Measurements from ENCODE around the gene MOB1A. TPM values are rescaled to one million over a fixed set of nuclear protein-coding genes. Genes with fewer than 3 reads are reported as not detected.

Gene MOB1A
- total and polyA plus RNA-seq, 10 of the 15 experiments (the other 5 are each of a cell fraction or from before 2014, with no cell fraction given), result 41.2 to 232 (median 172) TPM

DNA sequence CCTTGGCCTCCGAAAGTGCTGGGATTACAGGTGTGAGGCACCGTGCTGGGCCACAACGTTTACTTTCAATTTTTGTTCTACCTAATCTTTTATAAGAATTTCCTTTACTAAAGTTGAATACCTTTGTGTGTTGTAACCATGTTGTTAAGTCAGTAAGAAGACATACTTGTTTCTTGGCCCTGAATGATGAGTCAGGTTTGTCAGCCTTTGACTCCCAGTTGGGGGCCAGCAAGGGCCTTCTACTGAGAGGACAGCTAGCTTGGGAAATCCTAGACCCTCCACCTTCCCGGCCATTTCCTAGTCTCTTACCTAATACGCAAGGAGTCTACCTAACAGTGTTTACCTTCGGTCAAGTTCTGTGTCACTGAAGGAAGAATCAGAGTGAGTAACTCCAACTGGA, 42.4 kb upstream of the MOB1A start:
- Histone ChIP-seq H3K9ac (ENCODE audit: control insufficient read depth, insufficient read depth, low read length) (no peak overlapping the region), H3K4me1 (ENCODE audit: control insufficient read depth, insufficient read depth, low read length) (no peaks in the 10 kb centered on the region), H3K27me3 (replicated peaks in 1 of 2; ENCODE audit: control insufficient read depth in 2 of 2, insufficient read depth in 2 of 2, low read length in 1 of 2) (no peaks in the 10 kb centered on the region), H3K4me3 (no peak overlapping the region), H4K20me1 (ENCODE audit: control insufficient read depth, insufficient read depth) (no peaks in the 10 kb centered on the region), H2AFZ (ENCODE audit: control insufficient read depth, low read depth, low read length) (no peak overlapping the region), H3K9me3 (replicated peaks; ENCODE audit: control insufficient read depth, insufficient read depth, low read length) (no peaks in the 10 kb centered on the region), H3K79me2 (ENCODE audit: control insufficient read depth, insufficient read depth, low read length) (no peaks in the 10 kb centered on the region), H3K27ac (ENCODE audit: control insufficient read depth, insufficient read depth) (no peak overlapping the region), H3K4me2 (ENCODE audit: control insufficient read depth, insufficient read depth) (no peak overlapping the region), H3K36me3 (ENCODE audit: control insufficient read depth in 2 of 2, insufficient read depth in 2 of 2, low read length in 1 of 2) (peaks cover 3 to 21% of the 10 kb centered on the region in 2 experiments; a peak in 3 of 4 replicates)
- CTCF ChIA-PET, result interaction anchor here (0.8 kb wide), 1 partner anchor 11 kb away, joined by 3 read pairs; no protein-coding TSS in a partner anchor
- TF ChIP-seq SUPT20H (IDR thresholded peaks at IDR 0.05; ENCODE audit: borderline replicate concordance, control insufficient read depth, low read depth, low read length) (no peak), TCF12 (IDR thresholded peaks at IDR 0.05; ENCODE audit: low read depth, low read length) (no peak), SREBF2 (IDR thresholded peaks at IDR 0.05; ENCODE audit: low read length) (no peak), CHD1 (IDR thresholded peaks at IDR 0.05; ENCODE audit: low read depth, low read length) (no peak), BRCA1 (IDR thresholded peaks at IDR 0.05; ENCODE audit: low read depth, low read length) (no peak), TARDBP (IDR thresholded peaks at IDR 0.05; ENCODE audit: borderline replicate concordance) (no peak), NFYA (IDR thresholded peaks at IDR 0.05; ENCODE audit: borderline replicate concordance, low read depth, low read length) (no peak), POLR2AphosphoS2 (IDR thresholded peaks at IDR 0.05; ENCODE audit: low read depth, low read length) (no peak), CBX5 (IDR thresholded peaks at IDR 0.05; ENCODE audit: low read depth) (no peak)
- TF ChIP-seq, protein P1, sequence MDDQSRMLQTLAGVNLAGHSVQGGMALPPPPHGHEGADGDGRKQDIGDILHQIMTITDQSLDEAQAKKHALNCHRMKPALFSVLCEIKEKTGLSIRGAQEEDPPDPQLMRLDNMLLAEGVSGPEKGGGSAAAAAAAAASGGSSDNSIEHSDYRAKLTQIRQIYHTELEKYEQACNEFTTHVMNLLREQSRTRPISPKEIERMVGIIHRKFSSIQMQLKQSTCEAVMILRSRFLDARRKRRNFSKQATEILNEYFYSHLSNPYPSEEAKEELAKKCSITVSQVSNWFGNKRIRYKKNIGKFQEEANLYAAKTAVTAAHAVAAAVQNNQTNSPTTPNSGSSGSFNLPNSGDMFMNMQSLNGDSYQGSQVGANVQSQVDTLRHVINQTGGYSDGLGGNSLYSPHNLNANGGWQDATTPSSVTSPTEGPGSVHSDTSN (IDR thresholded peaks at IDR 0.05; ENCODE audit: insufficient replicate concordance, low read depth, low read length), result no peak
- TF ChIP-seq, protein P2, sequence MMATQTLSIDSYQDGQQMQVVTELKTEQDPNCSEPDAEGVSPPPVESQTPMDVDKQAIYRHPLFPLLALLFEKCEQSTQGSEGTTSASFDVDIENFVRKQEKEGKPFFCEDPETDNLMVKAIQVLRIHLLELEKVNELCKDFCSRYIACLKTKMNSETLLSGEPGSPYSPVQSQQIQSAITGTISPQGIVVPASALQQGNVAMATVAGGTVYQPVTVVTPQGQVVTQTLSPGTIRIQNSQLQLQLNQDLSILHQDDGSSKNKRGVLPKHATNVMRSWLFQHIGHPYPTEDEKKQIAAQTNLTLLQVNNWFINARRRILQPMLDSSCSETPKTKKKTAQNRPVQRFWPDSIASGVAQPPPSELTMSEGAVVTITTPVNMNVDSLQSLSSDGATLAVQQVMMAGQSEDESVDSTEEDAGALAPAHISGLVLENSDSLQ (IDR thresholded peaks at IDR 0.05), result no peak
- TF ChIP-seq, protein P3, sequence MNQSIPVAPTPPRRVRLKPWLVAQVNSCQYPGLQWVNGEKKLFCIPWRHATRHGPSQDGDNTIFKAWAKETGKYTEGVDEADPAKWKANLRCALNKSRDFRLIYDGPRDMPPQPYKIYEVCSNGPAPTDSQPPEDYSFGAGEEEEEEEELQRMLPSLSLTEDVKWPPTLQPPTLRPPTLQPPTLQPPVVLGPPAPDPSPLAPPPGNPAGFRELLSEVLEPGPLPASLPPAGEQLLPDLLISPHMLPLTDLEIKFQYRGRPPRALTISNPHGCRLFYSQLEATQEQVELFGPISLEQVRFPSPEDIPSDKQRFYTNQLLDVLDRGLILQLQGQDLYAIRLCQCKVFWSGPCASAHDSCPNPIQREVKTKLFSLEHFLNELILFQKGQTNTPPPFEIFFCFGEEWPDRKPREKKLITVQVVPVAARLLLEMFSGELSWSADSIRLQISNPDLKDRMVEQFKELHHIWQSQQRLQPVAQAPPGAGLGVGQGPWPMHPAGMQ (IDR thresholded peaks at IDR 0.05; ENCODE audit: borderline replicate concordance), result no peak
- TF ChIP-seq, protein P4, sequence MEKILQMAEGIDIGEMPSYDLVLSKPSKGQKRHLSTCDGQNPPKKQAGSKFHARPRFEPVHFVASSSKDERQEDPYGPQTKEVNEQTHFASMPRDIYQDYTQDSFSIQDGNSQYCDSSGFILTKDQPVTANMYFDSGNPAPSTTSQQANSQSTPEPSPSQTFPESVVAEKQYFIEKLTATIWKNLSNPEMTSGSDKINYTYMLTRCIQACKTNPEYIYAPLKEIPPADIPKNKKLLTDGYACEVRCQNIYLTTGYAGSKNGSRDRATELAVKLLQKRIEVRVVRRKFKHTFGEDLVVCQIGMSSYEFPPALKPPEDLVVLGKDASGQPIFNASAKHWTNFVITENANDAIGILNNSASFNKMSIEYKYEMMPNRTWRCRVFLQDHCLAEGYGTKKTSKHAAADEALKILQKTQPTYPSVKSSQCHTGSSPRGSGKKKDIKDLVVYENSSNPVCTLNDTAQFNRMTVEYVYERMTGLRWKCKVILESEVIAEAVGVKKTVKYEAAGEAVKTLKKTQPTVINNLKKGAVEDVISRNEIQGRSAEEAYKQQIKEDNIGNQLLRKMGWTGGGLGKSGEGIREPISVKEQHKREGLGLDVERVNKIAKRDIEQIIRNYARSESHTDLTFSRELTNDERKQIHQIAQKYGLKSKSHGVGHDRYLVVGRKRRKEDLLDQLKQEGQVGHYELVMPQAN (conservative IDR thresholded peaks at IDR 0.05), result no peak
- RAD21 ChIA-PET (ENCODE audit: unreplicated experiment), result no interaction called here
- POLR2A ChIA-PET, result interaction anchor here (0.6 kb wide), 2 partner anchors 48 to 135 kb away, joined by 3 to 4 read pairs; no protein-coding TSS in a partner anchor
- SMC1A ChIA-PET (ENCODE audit: uncharacterized antibody, unreplicated experiment), result no interaction called here
- WGBS (ENCODE audit: insufficient coverage, insufficient replicate concordance, low lambda C conversion rate, missing lambda C conversion rate), result 97% methylated on average over 6 of the region's 6 CpGs
- in situ Hi-C loops (cut with MboI), result no loop called here
- ATAC-seq, result no peak
- no TSS peak for BruUV-seq (replicated peaks)
- DNase-seq (ENCODE audit: low read depth, low spot score), result no peak
- no peak for FAIRE-seq
- intact Hi-C loops (cut with micrococcal nuclease; ENCODE audit: unreplicated experiment), result no loop called here

Measured in GM12878 (cell line).